Osteocyte (in vitro differentiated cells): Measurements from ENCODE around the gene EXOC6. TPM values are rescaled to one million over a fixed set of nuclear protein-coding genes. Genes with fewer than 3 reads are reported as not detected.

ENCODE experiments used
- DNase-seq: peaks from one replicate; pipeline ENCODE4 v3.0.0; 2021; ENCODE audit warnings: mixed read lengths; ENCODE audit not compliant: unreplicated experiment; ENCODE audit errors: extremely low spot score
- H3K27ac Mint-ChIP-seq: one replicate; pipeline ENCODE4 v1.8.0; 2021; ENCODE audit warnings: mild to moderate bottlenecking, mixed read lengths; ENCODE audit not compliant: unreplicated experiment
- H3K27me3 Mint-ChIP-seq: one replicate; pipeline ENCODE4 v1.8.0; 2021; ENCODE audit warnings: mixed read lengths; ENCODE audit not compliant: unreplicated experiment
- H3K36me3 Mint-ChIP-seq: one replicate; pipeline ENCODE4 v1.8.0; 2021; ENCODE audit warnings: mixed read lengths; ENCODE audit not compliant: unreplicated experiment
- H3K4me1 Mint-ChIP-seq: one replicate; pipeline ENCODE4 v1.8.0; 2021; ENCODE audit warnings: mixed read lengths; ENCODE audit not compliant: unreplicated experiment
- H3K4me3 Mint-ChIP-seq: one replicate; pipeline ENCODE4 v1.8.0; 2021; ENCODE audit warnings: mild to moderate bottlenecking, moderate library complexity, mixed read lengths; ENCODE audit not compliant: unreplicated experiment
- H3K9me3 Mint-ChIP-seq: one replicate; pipeline ENCODE4 v1.8.0; 2021; ENCODE audit warnings: mixed read lengths; ENCODE audit not compliant: unreplicated experiment
- total RNA-seq: library from RNA; stranded (reverse); gene quantifications from 2 replicates; pipeline ENCODE4 v1.2.1, GENCODE V29; 2021
- TF ChIP-seq, protein P1 (sequence below): fragments of 200-600 bp; sonication (generic); IDR thresholded peaks from 2 replicates; pipeline ENCODE4 v1.5.0; 2021; ENCODE audit warnings: antibody characterized with exemption, mild to moderate bottlenecking, moderate library complexity

The EXOC6 gene
- total RNA-seq, 1 donor from 2014 or later: 8.5 TPM

DNA sequence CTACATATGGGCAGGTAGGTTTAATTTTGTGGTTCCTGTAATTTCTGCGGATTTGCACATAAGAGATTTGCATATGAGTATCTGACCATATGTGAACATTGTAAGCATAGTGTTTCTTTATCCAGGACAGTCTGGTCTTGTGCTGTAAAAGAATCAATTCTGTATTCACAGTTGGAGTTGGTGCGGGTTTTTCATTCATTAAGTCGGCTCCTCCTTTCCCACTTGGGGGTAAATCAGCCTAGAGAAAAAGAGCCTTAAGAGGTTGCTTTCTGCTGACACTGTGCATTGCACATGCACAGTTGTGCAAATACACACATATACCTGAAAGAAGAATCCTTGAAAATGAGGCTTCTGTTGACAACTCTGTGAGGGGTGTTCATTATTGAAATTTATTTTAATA lies 206.2 kb downstream of the EXOC6 start:
- TF ChIP-seq, protein P1, sequence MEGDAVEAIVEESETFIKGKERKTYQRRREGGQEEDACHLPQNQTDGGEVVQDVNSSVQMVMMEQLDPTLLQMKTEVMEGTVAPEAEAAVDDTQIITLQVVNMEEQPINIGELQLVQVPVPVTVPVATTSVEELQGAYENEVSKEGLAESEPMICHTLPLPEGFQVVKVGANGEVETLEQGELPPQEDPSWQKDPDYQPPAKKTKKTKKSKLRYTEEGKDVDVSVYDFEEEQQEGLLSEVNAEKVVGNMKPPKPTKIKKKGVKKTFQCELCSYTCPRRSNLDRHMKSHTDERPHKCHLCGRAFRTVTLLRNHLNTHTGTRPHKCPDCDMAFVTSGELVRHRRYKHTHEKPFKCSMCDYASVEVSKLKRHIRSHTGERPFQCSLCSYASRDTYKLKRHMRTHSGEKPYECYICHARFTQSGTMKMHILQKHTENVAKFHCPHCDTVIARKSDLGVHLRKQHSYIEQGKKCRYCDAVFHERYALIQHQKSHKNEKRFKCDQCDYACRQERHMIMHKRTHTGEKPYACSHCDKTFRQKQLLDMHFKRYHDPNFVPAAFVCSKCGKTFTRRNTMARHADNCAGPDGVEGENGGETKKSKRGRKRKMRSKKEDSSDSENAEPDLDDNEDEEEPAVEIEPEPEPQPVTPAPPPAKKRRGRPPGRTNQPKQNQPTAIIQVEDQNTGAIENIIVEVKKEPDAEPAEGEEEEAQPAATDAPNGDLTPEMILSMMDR: no peak
- H3K4me3 Mint-ChIP-seq: no peak overlapping the region
- no peaks in the 10 kb centered on the region for H3K27me3 Mint-ChIP-seq
- H3K27ac Mint-ChIP-seq: no peak overlapping the region
- H3K9me3 Mint-ChIP-seq: no peaks in the 10 kb centered on the region
- no peaks in the 10 kb centered on the region for H3K36me3 Mint-ChIP-seq
- no peak for DNase-seq
- H3K4me1 Mint-ChIP-seq: peaks cover 6% of the 10 kb centered on the region

DNA sequence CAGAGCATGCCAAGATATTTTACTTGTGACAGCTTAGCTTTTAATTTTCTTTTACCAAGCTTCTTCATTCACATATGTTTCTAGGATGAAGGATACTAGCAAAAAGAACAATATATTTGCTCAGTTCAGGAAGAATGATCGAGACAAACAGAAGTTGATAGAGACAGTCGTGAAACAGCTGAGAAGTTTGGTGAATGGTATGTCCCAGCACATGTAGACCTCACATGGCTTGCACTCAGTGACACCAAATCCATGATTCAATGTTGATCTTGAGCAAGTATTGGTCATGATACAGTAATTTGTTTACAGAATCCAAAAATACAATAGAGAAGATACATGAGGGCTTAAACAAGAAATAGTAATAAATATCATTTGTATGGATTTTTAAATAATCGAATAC lies 209.8 kb downstream of the EXOC6 start:
- Mint-ChIP-seq H3K27ac (no peak overlapping the region), H3K27me3 (no peaks in the 10 kb centered on the region), H3K9me3 (no peaks in the 10 kb centered on the region), H3K4me1 (peaks cover 9% of the 10 kb centered on the region), H3K36me3 (no peaks in the 10 kb centered on the region), H3K4me3 (no peak overlapping the region)
- no peak for DNase-seq
- TF ChIP-seq, protein P1: no peak

DNA sequence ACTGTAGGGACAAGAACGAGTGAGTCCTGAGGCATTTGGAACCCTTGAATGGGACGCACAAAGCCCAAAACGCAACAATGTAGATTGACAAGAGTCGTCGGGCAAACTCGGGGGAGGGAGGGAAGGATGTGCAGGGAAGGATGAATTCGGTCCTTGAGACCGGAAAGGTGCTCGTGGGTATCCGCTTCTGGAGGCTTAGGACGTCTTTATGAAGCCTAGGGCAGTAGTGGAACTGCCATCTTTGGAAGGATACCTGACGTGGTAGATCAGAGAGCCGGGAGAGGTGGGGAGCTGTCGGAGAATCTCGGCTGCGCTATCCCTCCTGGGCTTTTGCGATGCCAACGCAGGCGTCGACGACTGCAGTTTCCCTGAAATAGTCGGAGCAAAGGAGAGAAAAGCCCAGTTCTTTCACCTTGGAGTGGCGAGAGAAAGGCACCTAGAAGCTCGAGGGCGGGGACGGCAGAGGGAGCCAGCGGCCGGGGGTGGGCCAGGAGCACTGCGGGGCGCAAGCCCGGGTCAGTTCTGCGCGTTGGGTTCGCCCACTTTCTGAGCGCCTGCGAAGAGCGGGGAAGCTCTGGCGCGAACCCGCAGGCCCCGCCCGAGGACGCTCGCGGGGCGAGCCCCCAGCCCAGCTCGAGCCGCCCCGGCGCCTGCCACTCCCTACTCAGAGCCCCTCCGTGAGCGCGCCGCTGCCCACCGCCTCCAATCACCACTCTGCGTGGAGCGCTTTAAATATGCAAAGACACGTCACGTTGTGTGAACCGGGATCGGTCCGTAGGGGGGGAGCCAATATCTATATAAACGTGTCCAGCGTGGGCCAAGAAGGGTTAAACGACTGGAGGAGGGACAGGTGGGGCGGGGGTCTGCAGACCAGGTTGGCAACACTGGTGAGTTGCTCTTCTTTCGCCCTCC lies 211.9 kb downstream of the EXOC6 start, which contains the start of gene CYP26C1:
CYP26C1 (plus strand) TSS at position 824 of the 912 bp plus-strand sequence. CDS start 466 bp downstream, outside the sequence.
- H3K27me3 Mint-ChIP-seq: peaks cover 18% of the 10 kb centered on the region
- H3K4me3 Mint-ChIP-seq: no peak within 1 kb of the TSS
- DNase-seq: no peak

DNA sequence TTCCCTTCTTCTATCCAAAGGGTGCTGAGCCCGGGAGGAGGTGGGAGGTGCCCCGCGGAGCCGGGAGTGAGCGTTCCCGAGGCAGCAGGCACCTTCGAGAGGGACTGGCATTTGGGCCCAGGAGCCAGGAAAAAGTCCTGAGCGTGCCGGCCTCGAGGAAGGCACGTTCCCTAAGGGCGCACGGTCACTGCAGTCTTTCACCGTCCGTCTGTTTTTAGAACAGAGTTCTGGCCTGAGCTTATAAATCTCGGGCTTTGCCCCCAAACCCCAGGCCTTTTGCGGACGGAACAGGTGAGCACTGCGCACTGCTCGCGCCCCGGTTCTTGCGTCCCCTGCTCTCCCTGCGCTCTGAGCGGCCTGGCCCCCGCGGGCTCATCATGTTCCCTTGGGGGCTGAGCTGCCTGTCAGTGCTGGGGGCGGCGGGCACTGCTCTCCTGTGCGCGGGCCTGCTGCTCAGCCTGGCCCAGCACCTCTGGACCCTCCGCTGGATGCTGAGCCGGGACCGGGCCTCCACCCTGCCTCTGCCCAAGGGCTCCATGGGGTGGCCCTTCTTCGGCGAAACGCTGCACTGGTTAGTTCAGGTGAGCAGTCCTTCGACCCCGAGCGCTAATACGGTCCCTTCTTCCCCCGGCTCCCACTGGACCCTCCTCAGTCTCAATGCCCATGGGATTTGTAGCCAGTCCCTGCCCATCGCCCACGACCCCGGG lies 212.7 kb downstream of the EXOC6 start:
- TF ChIP-seq, protein P1: no peak

More for the DNA sequence above, 211.9 kb downstream of the EXOC6 start, which contains the start of gene CYP26C1:
- H3K4me1 Mint-ChIP-seq: peaks cover 9% of the 10 kb centered on the region
- H3K36me3 Mint-ChIP-seq: no peaks in the 10 kb centered on the region
- TF ChIP-seq, protein P1: no peak
- H3K27ac Mint-ChIP-seq: no peak within 1 kb of the TSS
- no peaks in the 10 kb centered on the region for H3K9me3 Mint-ChIP-seq

More for the DNA sequence above, 212.7 kb downstream of the EXOC6 start:
- H3K27ac Mint-ChIP-seq: no peak overlapping the region
- DNase-seq: no peak
- H3K9me3 Mint-ChIP-seq: no peaks in the 10 kb centered on the region
- H3K4me3 Mint-ChIP-seq: no peak overlapping the region
- peaks cover 14% of the 10 kb centered on the region for H3K4me1 Mint-ChIP-seq
- peaks cover 23% of the 10 kb centered on the region for H3K27me3 Mint-ChIP-seq
- H3K36me3 Mint-ChIP-seq: no peaks in the 10 kb centered on the region
